Osteocyte (in vitro differentiated cells): ENCODE data around the gene ZBTB40. TPM values are rescaled to one million over a fixed set of nuclear protein-coding genes. Genes with fewer than 3 reads are reported as not detected.

Experiments
- total RNA-seq: library from RNA; stranded (reverse); gene quantifications from 2 replicates; pipeline ENCODE4 v1.2.1, GENCODE V29; 2021

The ZBTB40 gene
- total RNA-seq, 1 donor from 2014 or later = 23.6 TPM

Other genes with a start within 250 kb of the ZBTB40 start
- 0.51 and 0.55 TPM in 2 replicates for gene EPHA8, start 111.6 kb downstream of the ZBTB40 start, total RNA-seq
- gene C1QA, start 184.8 kb downstream of the ZBTB40 start, total RNA-seq = not detected in 2 replicates
- not detected in 2 replicates for gene C1QC, start 191.8 kb downstream of the ZBTB40 start, total RNA-seq
- not detected in 2 replicates for gene C1QB, start 201.4 kb downstream of the ZBTB40 start, total RNA-seq